Activated naive CD4-positive, alpha-beta T cell treated with anti-CD3 and anti-CD28 coated beads for 36 hours (primary cell): ENCODE data around the gene LRRC4C. TPM values are rescaled to one million over a fixed set of nuclear protein-coding genes. Genes with fewer than 3 reads are reported as not detected.

ENCODE experiments used
- CTCF ChIA-PET: fragments of 350-600 bp; sonication (Branson Sonifier 250); formaldehyde crosslinking; loops from one replicate; lab custom pipeline; 2021; ENCODE audit warnings: antibody characterized with exemption; lab: Charles Lee
- DNase-seq: peaks from one replicate; pipeline ENCODE4 v3.0.0-alpha.2; 2020
- H3K27ac Mint-ChIP-seq: one replicate; pipeline ENCODE4 v1.8.0; 2021; ENCODE audit warnings: mild to moderate bottlenecking, mixed read lengths
- H3K27me3 Mint-ChIP-seq: one replicate; pipeline ENCODE4 v1.8.0; 2021; ENCODE audit warnings: low read depth, mixed read lengths
- H3K36me3 Mint-ChIP-seq: one replicate; pipeline ENCODE4 v1.8.0; 2021; ENCODE audit warnings: low read depth, mixed read lengths
- H3K4me1 Mint-ChIP-seq: one replicate; pipeline ENCODE4 v1.8.0; 2021; ENCODE audit warnings: low read depth, mixed read lengths
- H3K4me3 Mint-ChIP-seq: one replicate; pipeline ENCODE4 v1.8.0; 2021; ENCODE audit warnings: mild to moderate bottlenecking, moderate library complexity, mixed read lengths
- H3K9me3 Mint-ChIP-seq: one replicate; pipeline ENCODE4 v1.8.0; 2021; ENCODE audit warnings: mixed read lengths
- intact Hi-C: fragments of 100-400 bp; cut with micrococcal nuclease; formaldehyde crosslinking; loops from one replicate; pipeline ENCODE4 v1.15.1; 2023
- total RNA-seq, 2 experiments: library from RNA; stranded (reverse); gene quantifications; one replicate each; pipeline ENCODE4 v1.2.3, GENCODE V29; 2021

Gene LRRC4C
- total RNA-seq, 2 experiments from 2014 or later, result not detected

DNA sequence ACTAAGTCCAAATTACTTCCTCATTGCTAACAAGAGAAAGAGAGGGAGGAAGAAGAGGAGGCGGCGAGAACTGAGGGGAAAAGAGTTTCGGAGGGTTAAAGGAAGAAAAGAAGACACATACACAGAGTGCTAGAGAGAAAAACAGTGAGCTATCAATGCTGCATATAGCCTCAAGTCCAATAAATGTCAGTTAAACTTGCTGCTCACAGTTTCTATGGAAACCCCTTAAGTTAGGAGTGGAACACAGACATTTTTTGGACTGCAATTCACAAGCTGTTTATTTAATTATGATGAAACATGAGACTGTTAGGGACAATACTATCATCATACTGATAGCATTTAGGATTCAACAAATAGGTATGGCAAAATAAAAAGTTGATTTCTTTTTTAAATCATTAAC, 1320.4 kb downstream of the LRRC4C start:
- Mint-ChIP-seq H3K27me3 (no peaks in the 10 kb centered on the region), H3K36me3 (no peaks in the 10 kb centered on the region), H3K4me1 (no peaks in the 10 kb centered on the region), H3K27ac (no peak overlapping the region), H3K4me3 (no peak overlapping the region), H3K9me3 (peaks cover 18% of the 10 kb centered on the region)
- intact Hi-C loops, result no loop called here
- CTCF ChIA-PET, result no interaction called here
- DNase-seq, result no peak

DNA sequence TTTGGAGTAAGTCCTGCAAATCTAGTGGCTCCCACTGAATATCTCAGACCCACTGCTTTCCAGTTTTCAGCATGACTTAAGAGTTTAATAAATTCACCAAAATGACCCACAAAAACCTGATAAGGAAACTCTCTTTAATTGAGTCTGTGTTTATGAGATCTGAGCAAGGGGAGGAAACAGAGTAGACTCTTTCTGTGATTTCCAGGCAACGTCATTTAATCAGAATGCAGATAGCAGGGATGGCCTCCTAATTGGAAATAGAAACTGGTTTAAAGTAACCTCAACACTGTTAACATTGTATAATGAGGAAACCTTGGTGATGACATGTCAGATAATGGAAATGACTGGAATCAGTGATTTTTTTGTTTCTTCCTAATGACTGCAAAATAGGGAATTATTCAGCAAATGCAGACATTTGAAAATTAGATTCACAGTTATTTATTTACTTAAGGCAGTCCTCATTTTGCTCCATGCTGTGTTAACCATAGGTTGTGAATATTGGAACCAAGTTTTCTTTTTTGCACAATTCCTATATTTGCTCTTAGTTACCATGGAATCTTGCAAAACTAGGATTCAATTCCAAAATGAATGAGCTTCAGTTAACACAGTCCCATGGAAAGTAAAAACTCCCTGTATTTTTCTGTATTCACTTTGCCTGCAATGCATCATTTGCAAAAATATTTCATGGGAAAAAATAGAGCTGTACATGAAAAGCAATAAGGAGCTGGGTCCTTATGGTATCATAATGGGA, 1324.5 kb downstream of the LRRC4C start:
- Mint-ChIP-seq H3K27ac (no peak overlapping the region), H3K36me3 (no peaks in the 10 kb centered on the region), H3K4me1 (no peaks in the 10 kb centered on the region), H3K4me3 (no peak overlapping the region), H3K9me3 (peaks cover 4% of the 10 kb centered on the region), H3K27me3 (no peaks in the 10 kb centered on the region)
- intact Hi-C loops, result no loop called here
- CTCF ChIA-PET, result no interaction called here
- DNase-seq, result no peak

DNA sequence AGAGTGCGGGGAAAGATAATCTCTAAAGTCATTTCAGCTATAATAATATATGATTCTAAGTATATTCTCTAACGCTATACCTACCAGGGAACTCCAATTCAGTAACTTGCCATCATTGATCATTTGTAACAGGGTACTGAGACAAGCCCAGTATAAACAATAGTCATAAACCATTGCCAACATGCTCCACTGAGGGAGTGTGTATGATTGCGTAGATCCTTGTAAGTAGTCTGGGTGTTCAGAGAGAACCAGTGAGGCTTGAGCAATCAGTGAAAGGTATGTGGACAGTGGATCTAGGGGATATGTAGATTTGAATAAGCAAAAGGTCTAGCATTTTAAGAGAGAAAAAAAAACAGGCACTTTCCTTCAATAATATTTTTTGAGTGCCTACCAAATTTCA, 1326.0 kb downstream of the LRRC4C start:
- Mint-ChIP-seq H3K36me3 (no peaks in the 10 kb centered on the region), H3K9me3 (peaks cover 7% of the 10 kb centered on the region), H3K27me3 (no peaks in the 10 kb centered on the region), H3K27ac (no peak overlapping the region), H3K4me3 (no peak overlapping the region), H3K4me1 (no peaks in the 10 kb centered on the region)
- CTCF ChIA-PET, result no interaction called here
- intact Hi-C loops, result no loop called here
- no peak for DNase-seq

DNA sequence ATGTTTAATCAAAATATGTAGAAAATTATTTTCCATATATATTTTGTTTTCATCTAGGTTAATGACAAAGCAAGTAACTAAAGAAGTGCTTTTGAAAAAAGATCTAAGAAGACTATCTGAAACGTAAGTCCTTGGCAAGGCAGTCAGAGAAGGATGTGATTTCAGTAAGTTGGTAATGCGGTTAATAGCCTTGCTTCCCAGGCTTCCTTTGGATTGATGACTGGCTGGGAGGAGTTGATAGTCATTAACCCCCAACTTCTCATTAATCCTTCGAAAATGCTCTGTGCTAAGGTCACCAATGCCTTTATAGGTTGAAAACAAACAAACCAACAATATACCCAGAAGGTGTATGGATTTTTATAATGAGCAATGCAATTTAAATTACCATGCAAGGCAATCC, 1326.5 kb downstream of the LRRC4C start:
- no peak for DNase-seq
- Mint-ChIP-seq H3K36me3 (no peaks in the 10 kb centered on the region), H3K27me3 (no peaks in the 10 kb centered on the region), H3K9me3 (peaks cover 7% of the 10 kb centered on the region), H3K4me3 (no peak overlapping the region), H3K4me1 (no peaks in the 10 kb centered on the region), H3K27ac (no peak overlapping the region)
- intact Hi-C loops, result no loop called here
- CTCF ChIA-PET, result no interaction called here

DNA sequence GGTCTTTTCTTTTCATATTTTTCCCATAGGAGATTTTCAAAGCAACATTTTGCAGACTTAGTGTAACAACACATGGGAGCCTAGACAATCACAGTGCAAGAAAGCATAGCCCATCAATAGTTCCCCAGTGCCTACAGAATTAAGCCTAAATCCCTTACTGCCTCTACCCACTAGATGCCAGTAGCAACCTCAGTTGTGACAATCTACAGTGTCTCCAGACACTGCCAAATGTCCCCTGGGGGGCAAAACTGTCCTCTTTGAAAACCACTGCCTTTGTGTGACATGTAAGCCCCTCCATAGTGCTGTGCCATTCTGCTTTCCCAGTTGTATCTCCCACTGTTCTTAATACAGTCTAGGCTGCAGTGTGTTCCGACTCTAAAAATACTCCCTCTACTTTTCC, 1329.0 kb downstream of the LRRC4C start:
- Mint-ChIP-seq H3K9me3 (peaks cover 11% of the 10 kb centered on the region), H3K4me1 (no peaks in the 10 kb centered on the region), H3K27ac (no peak overlapping the region), H3K36me3 (no peaks in the 10 kb centered on the region), H3K4me3 (no peak overlapping the region), H3K27me3 (no peaks in the 10 kb centered on the region)
- no peak for DNase-seq
- intact Hi-C loops, result no loop called here
- CTCF ChIA-PET, result no interaction called here

DNA sequence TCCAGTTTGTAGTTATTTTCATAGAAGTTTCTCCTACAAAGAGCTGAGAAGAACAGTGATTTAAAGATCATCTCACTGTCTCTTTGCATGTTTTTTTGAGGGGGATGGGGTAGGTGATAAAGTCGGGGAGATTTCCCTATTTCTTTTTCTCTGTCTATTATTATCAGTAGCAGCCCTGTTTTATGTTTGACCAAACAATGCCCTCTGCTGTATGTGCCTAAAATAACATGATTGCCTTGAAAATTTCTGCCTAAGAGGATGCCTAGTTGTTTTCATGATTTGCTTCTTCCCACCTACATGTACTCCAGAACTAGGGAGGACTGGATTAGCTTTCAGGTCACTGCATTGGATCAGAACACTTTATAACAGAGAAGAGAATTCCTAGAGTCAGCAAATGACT, 1330.2 kb downstream of the LRRC4C start:
- Mint-ChIP-seq H3K27me3 (no peaks in the 10 kb centered on the region), H3K4me3 (no peak overlapping the region), H3K9me3 (peaks cover 11% of the 10 kb centered on the region), H3K4me1 (no peaks in the 10 kb centered on the region), H3K36me3 (no peaks in the 10 kb centered on the region), H3K27ac (no peak overlapping the region)
- CTCF ChIA-PET, result no interaction called here
- DNase-seq, result no peak
- intact Hi-C loops, result no loop called here

DNA sequence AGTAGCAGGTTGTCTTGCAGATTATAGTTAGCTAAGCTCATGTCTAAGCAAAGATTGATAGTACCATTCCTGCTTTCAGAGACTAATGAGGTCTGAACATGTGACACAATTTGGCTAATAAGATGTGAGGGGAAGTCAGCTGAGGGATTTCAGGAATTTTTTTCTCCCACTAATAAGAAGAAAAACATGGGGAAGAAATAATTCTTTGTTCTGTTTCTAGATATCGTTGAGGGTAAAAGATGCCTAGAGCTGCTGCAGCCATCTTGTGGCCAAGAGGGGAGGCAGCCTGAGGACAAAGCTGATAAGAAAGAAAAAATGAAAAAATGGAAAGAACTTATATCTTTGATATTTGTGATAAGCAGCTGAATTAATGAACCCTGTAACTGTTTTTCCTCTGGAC, 1334.4 kb downstream of the LRRC4C start:
- intact Hi-C loops, result no loop called here
- CTCF ChIA-PET, result interaction anchor here (0.7 kb wide), 1 partner anchor 516 kb away, joined by 3 read pairs; no protein-coding TSS in a partner anchor
- no peaks in the 10 kb centered on the region for H3K27me3 Mint-ChIP-seq
- no peaks in the 10 kb centered on the region for H3K36me3 Mint-ChIP-seq
- DNase-seq, result no peak
- no peaks in the 10 kb centered on the region for H3K4me1 Mint-ChIP-seq
- no peak overlapping the region for H3K4me3 Mint-ChIP-seq
- H3K27ac Mint-ChIP-seq, result no peak overlapping the region
- H3K9me3 Mint-ChIP-seq, result peaks cover 17% of the 10 kb centered on the region

DNA sequence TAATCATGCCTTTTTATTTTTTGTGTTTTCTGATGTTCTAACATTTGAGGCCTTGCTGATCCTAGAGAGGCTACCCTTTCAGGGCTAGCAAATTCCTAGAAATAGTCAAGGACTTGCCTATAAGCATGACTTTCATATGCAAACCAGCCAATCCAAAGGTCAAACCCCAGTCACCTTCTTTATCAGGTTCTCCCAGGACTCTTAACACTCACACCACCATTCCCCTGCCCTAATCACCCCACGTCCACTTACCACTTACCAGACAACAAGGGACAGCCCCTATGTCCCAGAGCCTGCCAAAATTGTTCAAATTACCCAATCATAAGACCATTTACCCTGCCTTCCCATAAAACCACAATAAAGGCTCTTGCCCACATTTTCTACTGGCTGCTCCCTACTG, 1339.8 kb downstream of the LRRC4C start:
- no peaks in the 10 kb centered on the region for H3K4me1 Mint-ChIP-seq
- DNase-seq, result no peak
- peaks cover 17% of the 10 kb centered on the region for H3K9me3 Mint-ChIP-seq
- H3K27me3 Mint-ChIP-seq, result no peaks in the 10 kb centered on the region
- intact Hi-C loops, result no loop called here
- H3K4me3 Mint-ChIP-seq, result no peak overlapping the region
- H3K36me3 Mint-ChIP-seq, result no peaks in the 10 kb centered on the region
- no peak overlapping the region for H3K27ac Mint-ChIP-seq
- CTCF ChIA-PET, result no interaction called here

DNA sequence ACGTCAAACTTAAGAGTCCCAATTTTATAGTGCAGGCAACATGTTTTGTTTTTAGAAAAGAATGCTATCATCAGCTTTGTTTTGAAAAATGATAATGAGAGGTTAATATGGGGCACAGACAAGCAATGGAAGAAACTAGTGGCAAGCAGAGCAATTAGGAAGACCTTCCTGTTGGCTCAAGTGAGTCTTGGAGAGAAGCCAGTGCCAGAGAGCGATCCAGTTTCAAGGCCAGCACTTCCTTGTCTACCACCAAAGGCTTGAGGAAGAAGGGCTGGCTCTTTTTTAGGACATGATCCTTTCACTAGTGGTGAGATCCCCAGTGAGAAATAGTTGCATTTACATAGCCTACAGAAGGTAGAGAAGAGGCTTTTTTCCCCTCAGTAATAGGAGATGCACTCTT, 1340.7 kb downstream of the LRRC4C start:
- intact Hi-C loops, result no loop called here
- Mint-ChIP-seq H3K36me3 (no peaks in the 10 kb centered on the region), H3K4me1 (no peaks in the 10 kb centered on the region), H3K4me3 (no peak overlapping the region), H3K9me3 (peaks cover 14% of the 10 kb centered on the region), H3K27me3 (no peaks in the 10 kb centered on the region), H3K27ac (no peak overlapping the region)
- CTCF ChIA-PET, result no interaction called here
- DNase-seq, result no peak

DNA sequence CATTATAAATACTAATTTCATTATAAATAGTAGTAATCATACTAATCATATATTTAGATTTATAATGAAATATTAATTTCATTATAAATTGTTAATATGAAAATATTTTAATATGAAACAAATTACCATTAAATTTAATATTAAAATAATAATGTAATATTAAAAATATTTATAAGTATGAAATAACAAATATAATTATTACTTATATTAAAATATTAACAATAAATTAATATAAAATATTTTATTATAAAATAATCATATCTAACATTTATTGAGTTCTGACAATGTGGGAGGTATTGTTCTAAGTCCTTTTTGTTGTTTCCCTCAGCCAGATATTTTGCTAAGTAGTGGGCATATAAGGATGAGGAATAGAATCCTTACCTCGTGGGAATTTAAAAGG, 1341.4 kb downstream of the LRRC4C start:
- H3K4me3 Mint-ChIP-seq, result no peak overlapping the region
- no peaks in the 10 kb centered on the region for H3K4me1 Mint-ChIP-seq
- no peak for DNase-seq
- H3K36me3 Mint-ChIP-seq, result no peaks in the 10 kb centered on the region
- intact Hi-C loops, result no loop called here
- peaks cover 11% of the 10 kb centered on the region for H3K9me3 Mint-ChIP-seq
- H3K27ac Mint-ChIP-seq, result no peak overlapping the region
- CTCF ChIA-PET, result no interaction called here
- no peaks in the 10 kb centered on the region for H3K27me3 Mint-ChIP-seq

DNA sequence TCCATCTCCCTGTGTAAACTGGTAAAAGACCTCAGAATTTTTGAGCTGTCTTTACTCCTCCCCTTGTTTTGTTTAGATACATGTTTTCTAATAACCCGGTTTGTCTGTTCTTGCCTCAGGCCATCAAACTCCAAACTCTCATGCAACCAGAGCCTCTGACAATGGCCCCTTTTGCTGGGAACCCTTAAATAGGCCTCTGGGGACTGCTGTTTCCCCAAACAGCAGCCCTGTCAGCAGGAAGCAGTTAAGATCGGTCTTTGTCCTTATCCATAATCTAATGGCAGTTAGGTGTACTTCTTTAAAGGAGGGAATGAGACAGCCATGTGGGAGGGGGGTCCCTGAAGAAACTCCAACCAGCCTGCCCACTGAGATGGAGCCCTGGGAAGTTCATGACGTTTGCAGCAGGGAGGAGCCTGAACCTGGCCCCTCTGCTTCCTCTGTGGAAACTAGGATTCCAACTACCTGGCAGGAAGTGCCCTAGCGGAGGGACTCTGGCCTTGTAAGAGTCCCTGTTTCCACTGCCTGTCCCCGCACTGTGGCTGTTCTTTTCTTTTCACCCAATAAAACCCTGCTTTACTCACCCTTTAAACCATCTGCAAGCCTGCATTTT, 1354.4 kb downstream of the LRRC4C start:
- H3K4me3 Mint-ChIP-seq, result no peak overlapping the region
- H3K9me3 Mint-ChIP-seq, result peaks cover 9% of the 10 kb centered on the region
- no peaks in the 10 kb centered on the region for H3K27me3 Mint-ChIP-seq
- DNase-seq, result no peak
- no peaks in the 10 kb centered on the region for H3K36me3 Mint-ChIP-seq
- CTCF ChIA-PET, result no interaction called here
- intact Hi-C loops, result no loop called here
- no peak overlapping the region for H3K27ac Mint-ChIP-seq
- no peaks in the 10 kb centered on the region for H3K4me1 Mint-ChIP-seq

DNA sequence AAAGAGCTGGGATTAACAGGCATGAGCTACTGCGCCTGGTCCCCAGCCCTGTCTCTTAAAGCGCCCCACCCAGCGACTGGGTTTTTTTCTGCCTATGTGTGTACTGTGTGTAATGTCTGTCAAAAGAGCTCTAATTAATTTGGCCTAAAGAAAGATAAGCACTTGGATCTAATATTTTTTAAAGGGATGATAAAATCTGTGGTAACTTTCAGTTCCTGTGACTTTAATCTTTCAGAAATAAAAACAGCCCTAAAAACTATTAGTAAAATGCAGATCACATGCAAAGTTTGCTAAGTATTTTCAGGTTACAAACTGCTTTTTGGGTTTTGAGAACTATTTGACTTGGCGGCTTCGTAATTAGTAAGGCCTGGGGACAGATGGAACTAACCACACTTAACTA, 1358.7 kb downstream of the LRRC4C start:
- Mint-ChIP-seq H3K36me3 (no peaks in the 10 kb centered on the region), H3K27ac (no peak overlapping the region), H3K4me3 (no peak overlapping the region), H3K27me3 (no peaks in the 10 kb centered on the region), H3K4me1 (no peaks in the 10 kb centered on the region), H3K9me3 (peaks cover 8% of the 10 kb centered on the region)
- CTCF ChIA-PET, result no interaction called here
- intact Hi-C loops, result no loop called here
- DNase-seq, result no peak

DNA sequence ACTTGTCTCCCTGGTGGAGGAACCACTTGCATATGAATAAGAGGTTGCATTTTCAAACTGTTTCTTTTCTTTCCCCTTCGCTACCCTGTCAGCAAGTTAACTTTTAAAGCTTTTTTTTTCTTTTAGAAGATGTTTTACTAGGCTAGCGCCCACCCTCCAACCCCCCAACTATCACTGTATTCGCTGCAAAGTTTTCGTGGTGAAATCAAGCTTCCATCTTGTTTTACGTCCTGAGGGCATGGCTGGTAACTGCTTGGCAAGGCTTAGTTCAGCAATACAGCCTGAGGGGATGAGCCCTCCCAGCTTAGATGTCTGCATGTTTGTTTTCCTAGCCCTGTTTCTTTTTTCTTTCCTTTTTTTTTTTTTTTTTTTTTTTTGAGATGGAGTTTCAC, 1359.3 kb downstream of the LRRC4C start:
- CTCF ChIA-PET, result no interaction called here
- no peaks in the 10 kb centered on the region for H3K4me1 Mint-ChIP-seq
- H3K27me3 Mint-ChIP-seq, result no peaks in the 10 kb centered on the region
- intact Hi-C loops, result no loop called here
- peaks cover 4% of the 10 kb centered on the region for H3K9me3 Mint-ChIP-seq
- no peak for DNase-seq
- H3K27ac Mint-ChIP-seq, result no peak overlapping the region
- H3K4me3 Mint-ChIP-seq, result no peak overlapping the region
- no peaks in the 10 kb centered on the region for H3K36me3 Mint-ChIP-seq
